Right atrium auricular region (tissue), 2 donors: ENCODE data around the gene DLG1. TPM values are rescaled to one million over a fixed set of nuclear protein-coding genes. Genes with fewer than 3 reads are reported as not detected.
"Not testable (repeated sequence)": the region's sequence is repeated elsewhere in the genome, so short reads cannot be mapped to it uniquely, and the experiment has no call there.

Source experiments
- DNase-seq: peaks from one replicate; pipeline ENCODE4 v3.0.0-alpha.2; 2019; ENCODE audit warnings: low spot score
- H3K27ac ChIP-seq, 2 donors: fragments of 200-600 bp; sonication (generic); 1 replicate in 1 of 2; 2 replicates in 1 of 2; pipeline ENCODE4 v1.5.1; 2016 to 2019
- H3K27me3 ChIP-seq, 2 donors: fragments of 200-600 bp; sonication (generic); one replicate each; pipeline versions ENCODE4 v1.5.1 to v1.6.0; 2017 to 2019
- H3K36me3 ChIP-seq: fragments of 200-600 bp; sonication (generic); one replicate; pipeline ENCODE4 v1.5.1; 2016
- H3K4me1 ChIP-seq, 2 donors: fragments of 200-600 bp; sonication (generic); one replicate each; pipeline versions ENCODE4 v1.5.1 to v1.6.0; 2017 to 2019
- H3K4me3 ChIP-seq, 2 donors: fragments of 200-600 bp; sonication (generic); 1 replicate in 1 of 2; 2 replicates in 1 of 2; pipeline ENCODE4 v1.5.1; 2017 to 2019; ENCODE audit warnings: mild to moderate bottlenecking in 1 of 2, moderate library complexity in 1 of 2
- H3K9me3 ChIP-seq, 2 donors: fragments of 200-600 bp; sonication (generic); one replicate each; pipeline ENCODE4 v1.5.1; 2019
- CTCF ChIP-seq, 2 donors: fragments of 200-600 bp; sonication (generic); IDR thresholded peaks; one replicate each; pipeline ENCODE4 v1.5.1; 2019; ENCODE audit warnings: antibody characterized with exemption in 2 of 2
- total RNA-seq, 2 donors: library from RNA; depleted of rRNA; stranded (reverse); fragments of >200 nt; gene quantifications; one replicate each; pipeline ENCODE4 v1.1.0, GENCODE V29; 2016

Gene DLG1
- total RNA-seq, 2 donors from 2014 or later: 24.4 to 49.9 TPM

- no peak overlapping the region for H3K4me3 ChIP-seq
- H3K9me3 ChIP-seq: no peaks in the 10 kb centered on the region
- no peaks in the 10 kb centered on the region for H3K36me3 ChIP-seq
- TF ChIP-seq CTCF (IDR thresholded peaks at IDR 0.05): no peak
- H3K27ac ChIP-seq: no peak overlapping the region
- H3K27me3 ChIP-seq: no peaks in the 10 kb centered on the region
- DNase-seq: peak; percentile 54
- peaks cover 0 to 15% of the 10 kb centered on the region in 2 donors for H3K4me1 ChIP-seq
These were observed 262.8 kb downstream of the DLG1 start for GRCh38 chr3:197035577-197035976.

GRCh38 chr3:197034778-197035177, 263.6 kb downstream of the DLG1 start:
- not testable (repeated sequence) for H3K36me3 ChIP-seq, H3K4me3 ChIP-seq, H3K27ac ChIP-seq, H3K27me3 ChIP-seq, H3K9me3 ChIP-seq
- H3K4me1 ChIP-seq: peaks cover 0 to 21% of the 10 kb centered on the region in 2 donors
- DNase-seq: peak; percentile 40

- not testable (repeated sequence) for H3K9me3 ChIP-seq, H3K36me3 ChIP-seq, H3K27me3 ChIP-seq, H3K27ac ChIP-seq, H3K4me3 ChIP-seq
- peak; percentile 18 for DNase-seq
- peaks cover 0 to 31% of the 10 kb centered on the region in 2 donors for H3K4me1 ChIP-seq
These were observed 264.6 kb downstream of the DLG1 start for GRCh38 chr3:197033764-197034163.

GRCh38 chr3:197031315-197032285, 266.8 kb downstream of the DLG1 start:
- TF ChIP-seq CTCF (IDR thresholded peaks at IDR 0.05): no peak
- Histone ChIP-seq H3K27me3 (no peaks in the 10 kb centered on the region), H3K27ac (peak overlapping the region; percentile 87 to 94), H3K4me3 (no peak overlapping the region), H3K36me3 (no peaks in the 10 kb centered on the region), H3K9me3 (no peaks in the 10 kb centered on the region), H3K4me1 (peaks cover 0 to 38% of the 10 kb centered on the region in 2 donors)
- peak; percentile 98 for DNase-seq

GRCh38 chr3:197030379-197031314, 267.8 kb downstream of the DLG1 start:
- H3K4me3 ChIP-seq: peak overlapping the region in 1 of 2 donors; percentile 11
- H3K27ac ChIP-seq: peak overlapping the region; percentile 87 to 94
- no peaks in the 10 kb centered on the region for H3K27me3 ChIP-seq
- TF ChIP-seq CTCF (IDR thresholded peaks at IDR 0.05): no peak
- peaks cover 0 to 38% of the 10 kb centered on the region in 2 donors for H3K4me1 ChIP-seq
- DNase-seq: peak; percentile 60
- no peaks in the 10 kb centered on the region for H3K36me3 ChIP-seq
- H3K9me3 ChIP-seq: no peaks in the 10 kb centered on the region

- H3K4me3 ChIP-seq: peak within 1 kb of the TSS; percentile 42 to 61
- H3K36me3 ChIP-seq: no peaks in the 10 kb centered on the region
- no peaks in the 10 kb centered on the region for H3K9me3 ChIP-seq
- peak; percentile 76 to 91 for TF ChIP-seq CTCF (IDR thresholded peaks at IDR 0.05)
- DNase-seq: peak; percentile 69
- no peaks in the 10 kb centered on the region for H3K27me3 ChIP-seq
- H3K27ac ChIP-seq: peak within 1 kb of the TSS; percentile 87 to 94
- H3K4me1 ChIP-seq: peaks cover 0 to 38% of the 10 kb centered on the region in 2 donors
These were observed 268.8 kb downstream of the DLG1 start, which contains the start of gene MELTF for GRCh38 chr3:197029511-197030167. TSS of gene MELTF (minus strand) at chr3:197029817. CDS start at chr3:197029702, 115 bp downstream.
